ENCODE measurements around the gene EDC4. TPM values are rescaled to one million over a fixed set of nuclear protein-coding genes. Genes with fewer than 3 reads are reported as not detected.

EDC4 gene
- total and polyA plus RNA-seq, 2 experiments from 2014 or later, result 39.6 to 98.5 TPM

GRCh38 chr16:67927131-67927941 is 54.5 kb downstream of the EDC4 start (continued):
- TF ChIP-seq CTCF (conservative IDR thresholded peaks at IDR 0.05; ENCODE audit: low read depth in 2 of 2) (no peak), JUNB (IDR thresholded peaks at IDR 0.05; ENCODE audit: unreplicated experiment) (no peak), ZNF331 (CRISPR knock-in tag; IDR thresholded peaks at IDR 0.05; ENCODE audit: low read depth) (no peak)
- TF ChIP-seq, protein P1, sequence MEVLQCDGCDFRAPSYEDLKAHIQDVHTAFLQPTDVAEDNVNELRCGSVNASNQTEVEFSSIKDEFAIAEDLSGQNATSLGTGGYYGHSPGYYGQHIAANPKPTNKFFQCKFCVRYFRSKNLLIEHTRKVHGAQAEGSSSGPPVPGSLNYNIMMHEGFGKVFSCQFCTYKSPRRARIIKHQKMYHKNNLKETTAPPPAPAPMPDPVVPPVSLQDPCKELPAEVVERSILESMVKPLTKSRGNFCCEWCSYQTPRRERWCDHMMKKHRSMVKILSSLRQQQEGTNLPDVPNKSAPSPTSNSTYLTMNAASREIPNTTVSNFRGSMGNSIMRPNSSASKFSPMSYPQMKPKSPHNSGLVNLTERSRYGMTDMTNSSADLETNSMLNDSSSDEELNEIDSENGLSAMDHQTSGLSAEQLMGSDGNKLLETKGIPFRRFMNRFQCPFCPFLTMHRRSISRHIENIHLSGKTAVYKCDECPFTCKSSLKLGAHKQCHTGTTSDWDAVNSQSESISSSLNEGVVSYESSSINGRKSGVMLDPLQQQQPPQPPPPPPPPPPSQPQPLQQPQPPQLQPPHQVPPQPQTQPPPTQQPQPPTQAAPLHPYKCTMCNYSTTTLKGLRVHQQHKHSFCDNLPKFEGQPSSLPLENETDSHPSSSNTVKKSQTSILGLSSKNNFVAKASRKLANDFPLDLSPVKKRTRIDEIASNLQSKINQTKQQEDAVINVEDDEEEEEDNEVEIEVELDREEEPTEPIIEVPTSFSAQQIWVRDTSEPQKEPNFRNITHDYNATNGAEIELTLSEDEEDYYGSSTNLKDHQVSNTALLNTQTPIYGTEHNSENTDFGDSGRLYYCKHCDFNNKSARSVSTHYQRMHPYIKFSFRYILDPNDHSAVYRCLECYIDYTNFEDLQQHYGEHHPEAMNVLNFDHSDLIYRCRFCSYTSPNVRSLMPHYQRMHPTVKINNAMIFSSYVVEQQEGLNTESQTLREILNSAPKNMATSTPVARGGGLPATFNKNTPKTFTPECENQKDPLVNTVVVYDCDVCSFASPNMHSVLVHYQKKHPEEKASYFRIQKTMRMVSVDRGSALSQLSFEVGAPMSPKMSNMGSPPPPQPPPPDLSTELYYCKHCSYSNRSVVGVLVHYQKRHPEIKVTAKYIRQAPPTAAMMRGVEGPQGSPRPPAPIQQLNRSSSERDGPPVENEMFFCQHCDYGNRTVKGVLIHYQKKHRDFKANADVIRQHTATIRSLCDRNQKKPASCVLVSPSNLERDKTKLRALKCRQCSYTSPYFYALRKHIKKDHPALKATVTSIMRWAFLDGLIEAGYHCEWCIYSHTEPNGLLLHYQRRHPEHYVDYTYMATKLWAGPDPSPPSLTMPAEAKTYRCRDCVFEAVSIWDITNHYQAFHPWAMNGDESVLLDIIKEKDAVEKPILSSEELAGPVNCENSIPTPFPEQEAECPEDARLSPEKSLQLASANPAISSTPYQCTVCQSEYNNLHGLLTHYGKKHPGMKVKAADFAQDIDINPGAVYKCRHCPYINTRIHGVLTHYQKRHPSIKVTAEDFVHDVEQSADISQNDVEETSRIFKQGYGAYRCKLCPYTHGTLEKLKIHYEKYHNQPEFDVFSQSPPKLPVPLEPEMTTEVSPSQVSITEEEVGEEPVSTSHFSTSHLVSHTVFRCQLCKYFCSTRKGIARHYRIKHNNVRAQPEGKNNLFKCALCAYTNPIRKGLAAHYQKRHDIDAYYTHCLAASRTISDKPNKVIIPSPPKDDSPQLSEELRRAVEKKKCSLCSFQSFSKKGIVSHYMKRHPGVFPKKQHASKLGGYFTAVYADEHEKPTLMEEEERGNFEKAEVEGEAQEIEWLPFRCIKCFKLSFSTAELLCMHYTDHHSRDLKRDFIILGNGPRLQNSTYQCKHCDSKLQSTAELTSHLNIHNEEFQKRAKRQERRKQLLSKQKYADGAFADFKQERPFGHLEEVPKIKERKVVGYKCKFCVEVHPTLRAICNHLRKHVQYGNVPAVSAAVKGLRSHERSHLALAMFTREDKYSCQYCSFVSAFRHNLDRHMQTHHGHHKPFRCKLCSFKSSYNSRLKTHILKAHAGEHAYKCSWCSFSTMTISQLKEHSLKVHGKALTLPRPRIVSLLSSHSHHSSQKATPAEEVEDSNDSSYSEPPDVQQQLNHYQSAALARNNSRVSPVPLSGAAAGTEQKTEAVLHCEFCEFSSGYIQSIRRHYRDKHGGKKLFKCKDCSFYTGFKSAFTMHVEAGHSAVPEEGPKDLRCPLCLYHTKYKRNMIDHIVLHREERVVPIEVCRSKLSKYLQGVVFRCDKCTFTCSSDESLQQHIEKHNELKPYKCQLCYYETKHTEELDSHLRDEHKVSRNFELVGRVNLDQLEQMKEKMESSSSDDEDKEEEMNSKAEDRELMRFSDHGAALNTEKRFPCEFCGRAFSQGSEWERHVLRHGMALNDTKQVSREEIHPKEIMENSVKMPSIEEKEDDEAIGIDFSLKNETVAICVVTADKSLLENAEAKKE (CRISPR knock-in tag; IDR thresholded peaks at IDR 0.05), result no peak

DNA sequence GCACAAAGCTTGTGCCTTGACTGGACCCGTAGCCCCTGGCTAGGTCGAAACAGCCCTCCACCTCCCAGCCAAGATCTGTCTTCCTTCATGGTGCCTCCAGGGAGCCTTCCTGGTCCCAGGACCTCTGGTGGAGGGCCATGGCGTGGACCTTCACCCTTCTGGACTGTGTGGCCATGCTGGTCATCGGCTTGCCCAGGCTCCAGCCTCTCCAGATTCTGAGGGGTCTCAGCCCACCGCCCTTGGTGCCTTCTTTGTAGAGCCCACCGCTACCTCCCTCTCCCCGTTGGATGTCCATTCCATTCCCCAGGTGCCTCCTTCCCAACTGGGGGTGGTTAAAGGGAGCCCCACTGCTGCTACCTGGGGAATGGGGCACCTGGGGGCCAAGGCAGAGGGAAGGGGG is 55.3 kb downstream of the EDC4 start:
- TF ChIP-seq ZNF331 (CRISPR knock-in tag; IDR thresholded peaks at IDR 0.05; ENCODE audit: low read depth) (no peak), JUNB (IDR thresholded peaks at IDR 0.05; ENCODE audit: unreplicated experiment) (no peak), ZNF114 (CRISPR knock-in tag; IDR thresholded peaks at IDR 0.05) (no peak), STAT1 (IDR thresholded peaks at IDR 0.05; ENCODE audit: unreplicated experiment) (no peak)
- no peaks in the 10 kb centered on the region for H3K9me2 ChIP-seq (ENCODE audit: insufficient read depth)
- Mint-ChIP-seq H3K27ac (peak overlapping the region; percentile 82; the same call in 1 of the 2 replicates), H3K4me3 (no peak overlapping the region), H3K4me1 (peaks cover 13% of the 10 kb centered on the region), H3K9me3 (no peaks in the 10 kb centered on the region), H3K36me3 (ENCODE audit: low read depth) (peaks cover 7% of the 10 kb centered on the region; the same call in 1 of the 3 replicates), H3K27me3 (ENCODE audit: insufficient read depth, low read depth, poor library complexity) (peaks cover 14% of the 10 kb centered on the region)
- no peaks in the 10 kb centered on the region for H3K79me2 ChIP-seq (replicated peaks; ENCODE audit: insufficient read depth)
- no peaks in the 10 kb centered on the region for H3K36me3 ChIP-seq (ENCODE audit: insufficient read depth)
- H2AFZ ChIP-seq, result no peak overlapping the region
- H3K27ac ChIP-seq (ENCODE audit: low read depth), result no peak overlapping the region
- peaks cover 6% of the 10 kb centered on the region; the same call in 1 of the 2 replicates for H3K4me1 ChIP-seq (ENCODE audit: insufficient read depth)
- H3K27me3 ChIP-seq (ENCODE audit: insufficient read depth), result no peaks in the 10 kb centered on the region
- 0 out of 2 replicates have a peak, but pooled peaks cover 6% of the 10 kb centered on the region for H3F3A ChIP-seq (replicated peaks; ENCODE audit: low read depth)
- no peak for ATAC-seq
- no peak for DNase-seq (ENCODE audit: low spot score)
- no peaks in the 10 kb centered on the region; the same call in none of the 2 replicates for H4K20me1 ChIP-seq (replicated peaks; ENCODE audit: insufficient read depth)
- no peak overlapping the region for H3K4me3 ChIP-seq
- no peak overlapping the region for H3K4me2 ChIP-seq

Measured in GM23338 (cell line).